Activated naive CD4-positive, alpha-beta T cell treated with Interleukin-2 at 50 U/mL for 16 hours (primary cell): ENCODE measurements around the gene PDZD8.

ENCODE experiments used
- DNase-seq: peaks from one replicate; pipeline ENCODE4 v3.0.0-alpha.2; 2020

The PDZD8 gene, protein sequence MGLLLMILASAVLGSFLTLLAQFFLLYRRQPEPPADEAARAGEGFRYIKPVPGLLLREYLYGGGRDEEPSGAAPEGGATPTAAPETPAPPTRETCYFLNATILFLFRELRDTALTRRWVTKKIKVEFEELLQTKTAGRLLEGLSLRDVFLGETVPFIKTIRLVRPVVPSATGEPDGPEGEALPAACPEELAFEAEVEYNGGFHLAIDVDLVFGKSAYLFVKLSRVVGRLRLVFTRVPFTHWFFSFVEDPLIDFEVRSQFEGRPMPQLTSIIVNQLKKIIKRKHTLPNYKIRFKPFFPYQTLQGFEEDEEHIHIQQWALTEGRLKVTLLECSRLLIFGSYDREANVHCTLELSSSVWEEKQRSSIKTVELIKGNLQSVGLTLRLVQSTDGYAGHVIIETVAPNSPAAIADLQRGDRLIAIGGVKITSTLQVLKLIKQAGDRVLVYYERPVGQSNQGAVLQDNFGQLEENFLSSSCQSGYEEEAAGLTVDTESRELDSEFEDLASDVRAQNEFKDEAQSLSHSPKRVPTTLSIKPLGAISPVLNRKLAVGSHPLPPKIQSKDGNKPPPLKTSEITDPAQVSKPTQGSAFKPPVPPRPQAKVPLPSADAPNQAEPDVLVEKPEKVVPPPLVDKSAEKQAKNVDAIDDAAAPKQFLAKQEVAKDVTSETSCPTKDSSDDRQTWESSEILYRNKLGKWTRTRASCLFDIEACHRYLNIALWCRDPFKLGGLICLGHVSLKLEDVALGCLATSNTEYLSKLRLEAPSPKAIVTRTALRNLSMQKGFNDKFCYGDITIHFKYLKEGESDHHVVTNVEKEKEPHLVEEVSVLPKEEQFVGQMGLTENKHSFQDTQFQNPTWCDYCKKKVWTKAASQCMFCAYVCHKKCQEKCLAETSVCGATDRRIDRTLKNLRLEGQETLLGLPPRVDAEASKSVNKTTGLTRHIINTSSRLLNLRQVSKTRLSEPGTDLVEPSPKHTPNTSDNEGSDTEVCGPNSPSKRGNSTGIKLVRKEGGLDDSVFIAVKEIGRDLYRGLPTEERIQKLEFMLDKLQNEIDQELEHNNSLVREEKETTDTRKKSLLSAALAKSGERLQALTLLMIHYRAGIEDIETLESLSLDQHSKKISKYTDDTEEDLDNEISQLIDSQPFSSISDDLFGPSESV

DNA sequence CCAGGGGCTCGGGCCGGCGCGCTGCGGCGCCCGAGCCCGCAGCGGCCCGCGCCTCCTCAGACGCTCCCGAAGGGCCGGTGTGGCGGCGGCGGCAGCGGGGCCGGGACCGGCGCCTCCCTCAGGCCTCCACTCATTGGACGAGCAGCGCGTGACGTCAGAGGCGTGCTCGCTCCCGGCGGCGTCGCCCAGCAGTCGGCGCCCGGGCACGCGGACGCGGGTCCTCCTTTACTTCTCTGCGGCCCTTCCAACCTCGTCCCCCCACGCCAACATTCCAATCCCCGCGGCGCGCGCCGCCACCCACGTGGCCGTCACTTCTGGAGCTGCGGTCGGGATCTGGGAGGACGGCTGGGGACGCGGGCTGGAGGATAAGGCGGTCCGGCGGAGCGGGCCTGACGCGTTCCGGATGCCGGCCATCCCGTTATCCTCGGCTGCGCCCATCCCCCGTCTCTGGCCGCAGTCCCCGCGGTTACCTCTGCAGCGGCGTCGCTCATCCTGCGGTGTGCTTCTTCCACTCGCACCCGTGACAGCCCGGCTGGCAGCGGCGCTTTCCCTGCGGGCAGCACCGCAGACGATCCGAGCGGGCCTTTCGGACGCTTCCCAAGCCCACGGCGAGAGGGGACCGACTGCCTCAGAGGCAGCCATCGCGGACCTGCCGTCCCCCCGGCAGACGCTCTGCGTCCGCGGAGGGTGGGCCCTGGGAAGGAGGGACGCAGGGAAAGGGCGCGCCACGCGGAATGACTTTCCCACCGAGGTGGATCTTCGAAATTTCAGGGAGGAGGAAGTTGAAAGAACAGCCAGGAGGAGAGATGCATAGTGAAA, at the start of gene PDZD8:
Gene PDZD8 (minus strand): TSS at position 81 of the 819 bp plus-strand sequence. CDS start 213 bp downstream, outside the sequence.
- peak; percentile 92 for DNase-seq

DNA sequence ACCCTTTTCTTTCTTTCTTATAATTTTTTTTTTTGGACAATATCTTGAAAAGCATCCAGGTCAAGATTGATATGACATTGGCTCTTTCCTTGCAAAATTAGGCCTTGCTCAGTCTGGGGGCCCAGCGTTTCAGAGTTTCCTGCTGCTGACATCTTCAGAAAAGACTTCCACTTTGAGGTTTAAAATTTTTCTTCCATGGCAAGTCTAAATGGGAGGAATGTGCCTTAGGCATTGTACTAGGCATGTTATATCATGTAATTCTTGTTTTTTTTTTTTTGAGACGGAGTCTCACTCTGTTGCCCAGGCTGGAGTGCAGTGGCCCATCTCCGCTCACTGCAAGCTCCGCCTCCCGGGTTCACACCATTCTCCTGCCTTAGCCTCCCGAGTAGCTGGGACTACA, 48.9 kb upstream of the PDZD8 start:
- DNase-seq = no peak

DNA sequence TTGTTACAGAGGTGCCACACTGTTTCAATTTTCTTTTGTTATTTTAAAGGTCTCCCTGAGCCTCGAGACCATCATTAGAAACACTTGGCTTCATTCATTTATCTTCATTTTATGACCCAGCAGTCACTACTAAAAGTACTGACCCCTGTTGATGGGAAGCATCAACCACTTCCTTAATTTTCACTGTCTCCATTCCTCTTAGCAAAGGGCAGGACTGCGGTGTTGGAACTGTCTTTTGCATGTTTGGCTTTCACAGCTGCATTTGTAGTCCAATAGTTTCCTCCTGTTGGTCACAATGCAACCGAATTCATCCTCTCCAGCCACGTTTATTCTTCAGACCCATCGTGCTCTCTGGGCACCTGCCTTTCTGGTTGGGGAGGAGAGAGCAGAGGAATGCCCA, 46.7 kb upstream of the PDZD8 start:
- no peak for DNase-seq

DNA sequence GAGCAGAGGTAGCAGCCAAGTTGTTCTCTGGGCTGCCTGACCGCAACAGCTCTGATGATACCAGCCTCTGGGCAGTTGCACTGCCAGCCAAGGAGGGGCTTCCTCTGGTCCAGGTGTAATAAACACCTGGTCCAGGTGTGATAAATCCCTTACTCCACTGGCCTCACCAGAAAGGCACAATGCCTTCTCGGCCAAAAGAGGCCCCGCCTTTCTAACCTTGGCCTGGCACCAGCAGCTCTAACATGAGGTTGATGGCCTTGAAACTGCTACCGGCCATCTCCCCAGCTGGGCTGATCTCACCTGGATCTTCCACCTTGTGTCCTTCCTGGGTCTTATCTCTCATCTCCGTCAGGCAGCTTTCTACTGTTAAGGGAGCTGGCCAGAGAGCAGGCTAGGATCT, 45.5 kb upstream of the PDZD8 start:
- DNase-seq = no peak

DNA sequence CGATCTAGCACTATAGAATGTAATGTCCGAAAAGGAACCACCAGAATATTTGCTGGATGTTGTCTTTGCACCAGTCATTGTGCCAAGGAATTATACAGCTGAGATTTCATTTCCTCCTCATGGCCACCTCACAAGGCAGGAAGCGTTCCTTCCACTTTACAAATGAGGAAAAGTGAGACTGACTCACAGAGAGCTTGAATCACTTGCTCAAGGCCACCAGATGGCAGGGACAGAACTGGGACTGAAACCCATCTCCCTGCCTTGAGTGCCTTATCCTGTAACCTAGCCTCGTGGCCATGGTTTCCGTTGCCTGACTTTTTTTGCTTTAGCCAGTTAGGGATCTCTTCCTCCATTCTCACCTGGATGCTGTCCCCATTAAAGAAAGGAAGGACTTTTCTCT, 44.7 kb upstream of the PDZD8 start:
- DNase-seq = no peak

DNA sequence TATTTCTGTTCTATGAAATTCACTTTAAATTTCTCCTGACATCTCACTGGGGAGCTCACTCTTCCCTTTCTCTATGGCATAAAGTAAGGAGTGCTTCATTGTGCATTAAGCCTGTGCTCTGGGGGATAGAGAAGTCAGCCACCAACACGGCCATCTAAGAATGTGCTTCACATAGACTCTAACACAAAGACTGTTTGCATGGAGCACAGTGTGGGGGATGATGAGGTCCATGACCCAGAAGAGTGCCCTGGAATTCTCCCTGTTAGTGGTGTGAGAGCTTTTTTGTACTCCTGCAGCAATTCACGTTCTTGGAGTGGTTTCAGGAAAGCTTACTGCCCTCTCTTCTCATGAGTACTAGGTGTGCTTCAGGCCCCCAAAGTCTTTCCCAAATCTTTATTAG, 43.9 kb upstream of the PDZD8 start:
- DNase-seq = no peak

DNA sequence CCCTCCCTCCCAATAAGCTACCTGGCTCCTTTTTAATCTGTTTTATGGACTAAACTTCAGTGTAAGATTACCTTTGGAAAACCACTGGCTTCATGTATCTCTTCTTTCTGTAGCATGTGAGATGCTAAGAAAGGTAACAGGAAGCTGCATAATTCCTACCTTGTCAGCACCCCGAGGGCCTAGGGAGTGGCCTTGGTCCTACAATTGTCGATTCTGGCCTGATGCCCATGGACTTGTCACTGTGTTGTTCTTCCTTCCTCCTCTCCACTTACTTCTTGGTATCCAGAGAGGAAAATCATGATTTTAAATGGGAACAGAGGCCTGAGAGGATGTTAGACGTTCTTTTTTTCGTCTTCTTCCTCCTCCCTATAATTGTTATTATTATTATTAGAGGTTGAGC, 42.9 kb upstream of the PDZD8 start:
- DNase-seq = no peak

DNA sequence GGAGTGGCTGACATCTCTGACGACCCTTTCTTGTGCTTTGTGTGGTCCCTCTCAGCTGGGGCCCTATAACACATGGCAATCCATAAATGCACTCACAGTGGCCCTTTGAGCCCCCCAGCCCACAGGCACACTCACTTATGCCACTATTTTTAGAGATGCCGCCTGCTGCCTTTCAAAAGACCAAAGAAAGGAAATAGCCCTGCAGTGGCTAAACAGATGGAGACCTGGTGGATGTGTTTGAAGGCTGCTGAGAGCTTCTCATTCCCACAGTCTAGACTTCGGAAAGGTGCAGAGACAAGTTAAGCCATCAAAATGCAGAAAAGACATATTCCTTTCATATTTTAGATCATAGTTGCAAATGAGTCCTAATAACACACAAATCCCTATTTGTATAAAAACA, 42.0 kb upstream of the PDZD8 start:
- DNase-seq = no peak

DNA sequence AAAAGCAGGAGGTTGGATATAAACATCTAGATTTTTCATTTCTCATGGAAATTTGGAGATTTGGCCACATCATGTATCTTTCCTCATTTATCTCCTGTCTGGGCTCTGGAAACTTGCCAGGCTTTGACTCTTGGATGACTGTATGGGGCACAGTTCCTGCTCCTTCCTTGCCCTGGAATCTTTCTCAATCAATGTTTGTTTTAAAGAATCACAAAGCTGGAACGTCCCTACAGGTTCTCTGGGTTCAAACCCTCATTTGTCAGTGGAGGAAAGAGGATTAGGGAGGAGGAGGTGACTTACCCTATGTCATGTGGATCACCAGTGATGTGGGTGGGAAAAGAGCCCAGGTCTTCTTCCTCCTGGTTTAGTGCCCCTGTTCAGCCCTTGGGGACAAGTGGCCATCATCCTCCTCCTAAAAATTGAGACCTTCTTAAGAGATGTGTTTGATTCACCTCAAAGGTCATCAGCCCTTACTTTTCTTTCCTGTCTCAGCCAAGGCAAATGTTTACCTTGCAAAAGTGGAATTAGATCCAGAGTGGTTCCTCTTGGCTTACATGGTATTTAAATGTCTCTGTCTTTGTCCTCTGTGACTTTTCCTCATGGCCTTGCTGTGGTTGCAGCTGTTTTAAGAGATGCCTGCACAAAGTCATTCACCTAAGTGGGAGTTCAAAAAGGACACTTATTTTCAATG, 38.8 kb upstream of the PDZD8 start:
- no peak for DNase-seq

DNA sequence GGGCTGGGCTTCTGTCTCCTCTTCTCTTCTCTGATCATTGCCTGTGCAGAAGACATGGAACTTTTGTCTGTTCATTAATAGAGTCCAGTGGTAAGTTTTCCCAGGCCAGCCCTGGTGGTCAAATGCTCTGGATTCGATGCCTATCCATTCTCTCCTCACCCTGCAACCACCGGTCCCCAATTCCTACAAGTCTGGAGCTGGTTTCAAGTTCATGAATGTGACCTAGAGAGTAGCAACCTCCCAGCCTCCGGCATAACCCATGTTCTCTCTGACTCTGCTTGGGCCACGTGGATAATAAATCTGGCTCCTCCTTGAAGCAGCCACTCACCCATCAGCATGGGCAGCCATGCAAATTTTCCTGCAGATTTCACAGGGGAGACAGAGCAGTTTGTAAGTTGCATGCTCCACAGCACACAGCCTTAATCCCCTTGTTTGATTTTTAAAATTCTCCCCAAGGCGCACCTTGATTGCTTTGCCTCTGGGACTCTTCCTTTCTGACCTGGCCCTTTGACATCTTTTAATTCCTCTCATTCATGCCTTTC, 37.3 kb upstream of the PDZD8 start:
- no peak for DNase-seq

DNA sequence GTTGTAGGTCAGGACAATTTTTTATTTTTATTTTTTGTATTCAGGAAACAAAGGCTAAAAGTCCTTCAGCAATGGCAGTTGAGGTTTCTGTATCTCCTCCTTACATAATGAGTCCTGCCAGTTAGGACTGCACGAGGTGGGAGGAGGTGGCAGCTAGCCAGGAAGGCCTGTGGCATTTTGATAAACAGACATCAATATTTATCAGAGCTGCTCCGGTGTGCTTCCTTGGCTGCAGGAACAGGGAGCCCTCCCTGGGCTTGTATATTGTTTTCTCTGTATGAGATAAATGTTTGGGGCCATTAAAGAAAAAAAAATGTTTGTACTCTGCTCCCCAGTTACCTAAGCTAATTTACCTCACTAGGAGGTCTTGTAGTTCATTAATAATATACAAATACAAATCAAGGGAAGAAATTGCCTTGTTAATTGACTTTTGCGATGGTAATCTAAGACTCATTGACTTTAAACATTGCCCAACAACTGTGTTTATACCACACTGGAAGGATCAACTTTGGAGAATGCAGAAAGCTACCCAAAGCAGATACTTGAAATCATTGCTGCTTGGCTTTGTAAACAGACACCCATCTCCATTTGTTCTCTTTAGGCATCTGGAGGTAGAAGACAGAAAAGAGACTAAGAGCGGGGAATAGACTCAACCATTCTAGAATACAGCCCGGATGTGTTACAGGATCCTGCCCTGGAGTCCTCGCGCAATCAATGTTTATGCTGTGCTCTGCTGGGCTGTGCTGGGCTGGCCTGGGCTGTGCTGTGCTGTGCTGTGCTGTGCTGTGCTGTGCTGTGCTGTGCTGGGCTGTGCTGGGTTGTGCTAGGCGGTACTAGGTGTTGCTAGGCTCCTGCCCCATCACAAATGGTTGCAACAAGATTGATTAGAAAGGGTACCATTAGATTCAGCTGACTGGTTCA, 36.5 kb upstream of the PDZD8 start:
- no peak for DNase-seq

DNA sequence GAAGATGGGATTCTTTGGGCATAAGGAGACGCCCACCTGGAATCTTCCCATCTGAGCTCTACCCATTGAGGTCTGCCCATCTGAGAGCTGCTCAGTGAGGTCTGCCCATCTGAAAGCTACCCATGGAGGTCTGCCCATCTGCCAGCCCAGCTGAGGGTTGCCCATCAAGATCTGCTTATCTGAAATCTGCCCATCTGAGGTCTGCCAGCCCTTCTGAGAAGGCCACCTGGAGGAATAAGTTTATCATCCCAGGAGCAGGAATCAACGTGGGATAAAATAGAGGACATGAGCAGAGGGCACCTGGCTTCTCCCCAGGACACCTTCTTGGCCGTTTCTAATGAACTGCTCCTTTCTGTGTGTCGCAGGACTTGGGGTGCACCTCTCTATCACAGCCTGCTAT, 35.3 kb upstream of the PDZD8 start:
- no peak for DNase-seq

DNA sequence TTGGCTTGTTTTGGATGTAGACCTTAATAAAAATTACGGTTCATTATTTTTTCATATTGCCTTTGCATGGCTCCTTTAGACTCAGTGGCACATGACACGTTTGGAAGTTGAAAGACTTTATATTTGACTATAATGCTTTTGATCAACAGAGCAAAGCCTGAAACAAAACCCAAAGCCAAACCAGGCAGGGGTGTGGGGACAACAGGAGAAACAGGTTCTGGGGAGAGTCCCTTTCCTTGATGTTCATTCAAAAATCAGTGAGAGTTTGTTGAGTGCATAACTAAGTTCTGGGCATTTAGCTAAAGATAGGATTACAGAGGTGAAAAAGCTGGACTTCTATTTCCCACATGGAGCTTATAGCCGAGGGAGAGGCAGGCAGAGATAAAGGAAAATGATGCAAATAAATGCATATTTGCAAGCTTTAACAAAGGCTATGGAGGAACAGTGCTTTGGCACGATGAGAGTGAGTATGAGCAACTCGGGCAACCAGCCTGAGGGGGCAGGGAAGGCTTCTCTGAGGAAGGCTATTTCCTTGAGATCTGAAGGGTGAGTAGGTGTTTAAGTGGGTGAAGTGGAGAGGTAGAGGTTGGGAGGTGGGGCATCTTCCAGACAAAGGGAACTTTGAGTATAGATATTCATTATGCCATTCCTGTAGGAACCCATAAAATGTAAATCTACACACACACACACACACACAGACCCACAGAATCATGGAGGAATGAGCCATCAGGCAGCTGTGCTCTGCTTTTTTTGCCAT, 34.5 kb upstream of the PDZD8 start:
- no peak for DNase-seq

DNA sequence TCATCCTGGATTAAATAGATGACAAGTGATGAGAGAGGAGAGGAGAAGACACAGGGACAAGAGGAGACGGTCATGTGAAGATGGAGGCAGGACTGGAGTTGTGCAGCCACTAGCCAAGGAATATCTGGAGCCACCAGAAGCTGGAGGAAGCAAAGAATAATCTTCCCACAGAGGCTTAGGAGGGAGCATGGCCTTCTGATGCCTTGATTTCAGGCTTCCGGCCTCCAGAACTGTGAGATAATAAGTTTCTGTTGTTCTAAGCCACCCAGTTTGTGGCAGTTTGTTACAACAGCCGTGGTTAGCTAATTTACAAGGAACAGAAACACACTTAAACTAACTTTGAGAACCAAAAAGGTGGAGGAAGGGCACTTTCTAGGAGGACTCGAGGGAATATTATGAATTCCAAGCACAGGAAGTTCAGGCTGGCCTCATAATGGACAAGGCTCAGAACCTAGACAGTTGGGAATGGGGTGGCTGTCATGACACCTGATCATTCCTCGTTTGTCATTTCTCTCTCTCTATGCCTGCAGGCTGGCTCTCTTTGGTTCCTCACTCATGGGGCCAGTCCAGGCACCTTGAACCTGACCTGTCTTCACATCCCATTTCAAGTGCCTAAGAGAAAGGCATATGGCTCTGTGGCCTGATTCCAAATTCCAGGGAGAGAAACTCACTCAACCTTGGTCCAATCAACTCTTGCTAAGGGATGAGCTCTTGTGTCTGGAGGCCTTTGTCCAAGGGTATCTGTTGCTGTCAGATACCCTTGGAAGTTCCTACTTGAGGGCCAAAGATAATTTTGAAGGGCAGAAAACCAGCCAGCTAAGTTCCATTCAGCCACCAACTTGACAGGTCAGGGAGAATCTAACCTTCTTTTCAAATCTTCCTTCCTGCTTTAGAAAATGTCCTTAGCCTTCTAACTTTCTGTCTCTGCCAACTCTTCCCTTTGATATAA, 33.5 kb upstream of the PDZD8 start:
- DNase-seq = no peak

DNA sequence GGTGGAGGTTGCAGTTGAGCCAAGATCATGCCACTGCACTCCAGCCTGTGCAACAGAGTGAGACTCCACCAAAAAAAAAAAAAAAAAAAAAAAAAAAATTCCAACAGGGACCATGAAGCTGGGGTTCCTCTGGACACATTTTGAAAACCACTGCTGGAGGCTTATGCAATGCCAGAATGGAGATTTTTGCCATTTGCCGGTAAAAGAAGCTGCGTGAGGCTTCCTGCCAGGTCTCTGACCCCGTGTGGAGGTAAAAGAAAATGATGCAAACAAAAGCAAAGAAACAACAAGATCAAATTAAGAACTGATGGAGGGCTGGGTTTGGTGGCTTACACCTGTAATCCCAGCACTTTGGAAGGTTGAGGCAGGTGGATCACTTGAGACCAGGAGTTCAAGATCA, 30.5 kb upstream of the PDZD8 start:
- DNase-seq = no peak

DNA sequence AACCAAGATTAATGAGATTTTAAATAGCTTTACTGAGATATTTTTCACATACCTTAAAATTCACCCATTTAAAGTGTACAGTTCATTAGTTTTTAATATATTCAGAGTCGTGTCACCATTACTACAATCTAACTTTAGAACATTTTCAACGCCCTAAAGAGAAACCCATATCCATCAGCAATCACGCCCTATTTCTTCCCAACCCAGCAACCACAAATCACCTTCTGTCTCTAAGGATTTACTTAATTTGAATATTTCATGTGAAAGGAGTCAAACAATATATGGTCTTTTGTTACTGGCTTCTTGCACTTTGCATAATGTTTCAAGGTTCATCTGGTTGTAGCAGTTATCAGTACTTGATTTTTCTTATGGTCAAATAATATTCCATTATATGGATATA, 25.1 kb upstream of the PDZD8 start:
- DNase-seq = no peak

DNA sequence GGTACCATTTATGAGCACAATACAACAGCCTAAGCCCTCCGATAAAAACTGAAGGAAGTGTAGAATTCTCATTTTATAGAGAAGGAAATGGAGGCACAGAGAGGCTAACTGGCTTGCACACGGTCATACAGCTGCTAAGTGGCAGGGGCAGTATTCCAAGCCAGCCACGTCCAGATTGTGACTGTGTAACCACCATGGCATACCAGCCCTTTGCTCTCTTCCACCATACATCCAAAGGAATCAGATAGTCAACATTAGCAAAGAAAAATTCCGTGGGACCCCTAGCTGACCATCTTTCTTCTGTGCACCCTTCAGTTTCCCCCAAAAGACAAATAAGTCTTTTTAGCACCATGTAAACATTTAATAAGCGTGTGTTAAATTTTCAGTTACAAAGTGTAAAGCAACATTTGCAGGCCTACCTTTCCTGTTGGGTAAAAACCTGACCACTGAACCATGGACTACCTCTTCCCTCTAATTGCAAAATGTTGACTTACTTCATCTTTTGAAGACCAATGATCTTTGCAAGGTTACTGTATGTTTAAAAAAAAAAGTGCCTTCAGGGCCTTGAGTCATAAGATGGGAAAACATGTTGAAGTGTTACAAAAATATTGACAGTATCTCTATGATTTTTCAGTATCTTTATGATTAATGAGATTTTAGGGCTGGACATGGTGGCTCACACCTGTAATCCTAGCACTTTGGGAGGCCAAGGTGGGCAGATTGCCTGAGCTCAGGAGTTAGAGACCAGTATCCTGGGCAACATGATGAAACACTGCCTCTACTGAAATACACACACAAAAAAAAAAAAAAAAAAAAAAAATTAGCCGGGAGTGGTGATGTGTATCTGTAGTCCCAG, 24.3 kb upstream of the PDZD8 start:
- DNase-seq = no peak

DNA sequence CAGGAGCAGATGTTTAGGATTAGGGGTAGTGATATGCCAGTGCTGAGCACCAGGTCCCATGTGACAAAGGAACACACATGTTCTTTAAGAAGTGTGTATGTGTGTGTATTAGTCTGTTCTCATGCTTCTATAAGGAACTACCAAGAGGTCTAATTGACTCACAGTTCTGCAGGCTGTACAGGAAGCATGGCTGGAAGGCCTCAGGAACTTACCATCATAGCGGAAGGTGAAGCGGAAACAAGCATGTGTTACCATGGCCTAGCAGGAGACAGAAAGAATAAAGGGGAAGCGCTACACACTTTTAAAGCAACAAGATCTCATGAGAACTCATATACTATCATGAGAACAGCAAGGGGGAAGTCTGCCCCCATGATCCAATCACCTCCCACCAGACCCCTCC, 22.8 kb upstream of the PDZD8 start:
- DNase-seq = no peak
